Measurements from ENCODE around the gene UBE2Z. TPM values are rescaled to one million over a fixed set of nuclear protein-coding genes. Genes with fewer than 3 reads are reported as not detected.
A peak's percentile ranks its signal among the peaks of the same experiment; 100 is the strongest.
"Not testable (repeated sequence)": the region's sequence is repeated elsewhere in the genome, so short reads cannot be mapped to it uniquely, and the experiment has no call there.

UBE2Z gene
- total RNA-seq, 2 experiments from 2014 or later = 61.8 to 62.4 TPM

GRCh38 chr17:48928876-48929811 lies 20.9 kb downstream of the UBE2Z start:
- Mint-ChIP-seq H3K27me3 (ENCODE audit: low read depth) (no peaks in the 10 kb centered on the region), H3K27ac (peak overlapping the region; percentile 61), H3K9me3 (ENCODE audit: insufficient read depth) (no peaks in the 10 kb centered on the region), H3K4me3 (no peak overlapping the region), H3K36me3 (ENCODE audit: low read depth) (peaks cover 75% of the 10 kb centered on the region), H3K4me1 (ENCODE audit: low read depth) (peaks cover 3% of the 10 kb centered on the region)
- DNase-seq = no peak
- ChIA-PET CTCF (interaction anchor here (1.4 to 2.0 kb wide), 2 partner anchors 50 to 104 kb away, joined by 4 to 5 read pairs; no protein-coding TSS in a partner anchor), POLR2A (interaction anchor here (1.1 to 2.0 kb wide), 4 partner anchors 9 to 183 kb away, joined by 3 to 7 read pairs (median 3); no protein-coding TSS in a partner anchor)
- ATAC-seq = no peak

GRCh38 chr17:48929812-48930165 lies 21.6 kb downstream of the UBE2Z start:
- ChIA-PET CTCF (interaction anchor here (1.4 to 2.0 kb wide), 2 partner anchors 51 to 103 kb away, joined by 4 to 5 read pairs; no protein-coding TSS in a partner anchor), POLR2A (interaction anchor here (1.2 to 2.0 kb wide), 3 partner anchors 10 to 15 kb away, joined by 3 to 7 read pairs (median 3); no protein-coding TSS in a partner anchor)
- DNase-seq (no peak), ATAC-seq (no peak)
- Mint-ChIP-seq H3K4me1 (ENCODE audit: low read depth) (peaks cover 3% of the 10 kb centered on the region), H3K9me3 (ENCODE audit: insufficient read depth) (no peaks in the 10 kb centered on the region), H3K27ac (no peak overlapping the region), H3K36me3 (ENCODE audit: low read depth) (peaks cover 77% of the 10 kb centered on the region), H3K4me3 (no peak overlapping the region), H3K27me3 (ENCODE audit: low read depth) (no peaks in the 10 kb centered on the region)

GRCh38 chr17:48930435-48930873 lies 22.2 kb downstream of the UBE2Z start:
- ChIA-PET POLR2A (interaction anchor here (1.3 to 2.0 kb wide), 3 partner anchors 14 to 16 kb away, joined by 3 to 8 read pairs (median 7); partner anchors contain the start of gene SNF8), CTCF (interaction anchor here (0.7 to 2.0 kb wide), 3 partner anchors 46 to 102 kb away, joined by 4 to 5 read pairs (median 4); no protein-coding TSS in a partner anchor)
- H3K27ac Mint-ChIP-seq = no peak overlapping the region
- DNase-seq (no peak), ATAC-seq (no peak)
- H3K27me3 Mint-ChIP-seq (ENCODE audit: low read depth) = no peaks in the 10 kb centered on the region
- H3K4me1 Mint-ChIP-seq (ENCODE audit: low read depth) = peaks cover 3% of the 10 kb centered on the region
- peaks cover 74% of the 10 kb centered on the region for H3K36me3 Mint-ChIP-seq (ENCODE audit: low read depth)
- no peaks in the 10 kb centered on the region for H3K9me3 Mint-ChIP-seq (ENCODE audit: insufficient read depth)
- no peak overlapping the region for H3K4me3 Mint-ChIP-seq

GRCh38 chr17:48933035-48933434 lies 24.8 kb downstream of the UBE2Z start:
- Mint-ChIP-seq H3K4me1 (ENCODE audit: low read depth) (no peaks in the 10 kb centered on the region), H3K4me3 (no peak overlapping the region), H3K27ac (peak overlapping the region; percentile 46), H3K36me3 (ENCODE audit: low read depth) (peaks cover 69% of the 10 kb centered on the region), H3K9me3 (ENCODE audit: insufficient read depth) (no peaks in the 10 kb centered on the region), H3K27me3 (ENCODE audit: low read depth) (no peaks in the 10 kb centered on the region)
- no peak for DNase-seq
- no peak for ATAC-seq
- CTCF ChIA-PET = interaction anchor here (1.5 to 1.8 kb wide), 2 partner anchors 49 to 100 kb away, joined by 3 to 5 read pairs; no protein-coding TSS in a partner anchor
- POLR2A ChIA-PET = interaction anchor here (3.7 kb wide), 1 partner anchor 11 kb away, joined by 21 read pairs; the partner anchor contains the start of gene SNF8

DNA sequence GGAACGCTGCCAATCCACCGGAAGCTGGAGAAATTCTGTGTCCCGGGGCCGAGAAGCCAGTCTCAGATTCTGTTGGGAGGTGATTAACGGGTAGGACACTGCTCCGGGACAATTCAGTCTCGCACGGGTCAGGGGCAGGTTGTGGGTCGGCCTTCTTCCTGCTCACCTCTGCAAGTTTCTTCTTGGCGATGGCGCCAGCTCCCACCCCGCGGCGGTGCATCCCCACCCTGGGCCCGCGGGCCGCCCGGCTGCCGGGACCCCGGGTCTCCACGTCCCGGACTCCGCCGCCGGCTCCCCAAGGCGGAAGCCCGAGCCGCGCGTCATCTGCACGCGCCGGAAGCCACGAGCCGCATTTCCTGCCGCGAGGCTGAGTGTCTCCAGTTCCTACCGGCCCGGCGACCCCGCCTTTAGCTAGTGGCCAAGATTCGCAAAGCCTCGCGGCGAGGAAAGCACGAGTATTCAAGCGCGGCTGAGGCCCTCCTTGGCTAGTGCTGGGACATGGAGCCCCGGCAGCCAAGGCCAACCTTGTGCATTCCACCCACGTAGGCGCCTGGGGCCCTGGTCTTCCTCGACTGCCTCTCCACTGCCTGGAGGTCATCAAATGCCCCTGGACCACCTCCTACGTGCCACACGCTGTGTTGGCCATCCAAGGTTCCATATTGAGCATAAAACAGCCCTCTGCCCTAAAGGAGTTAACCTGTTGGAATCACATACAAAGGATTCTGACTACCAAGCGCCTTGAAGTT lies 36.5 kb downstream of the UBE2Z start, which contains the start of gene SNF8:
SNF8 (minus strand) TSS at position 328 of the 746 bp plus-strand sequence; CDS start at position 220, 108 bp downstream.
- ATAC-seq (peak; percentile 96), DNase-seq (peak; percentile 96)
- Mint-ChIP-seq H3K27ac (peak within 1 kb of the TSS; percentile 98), H3K27me3 (ENCODE audit: low read depth) (peaks cover 3% of the 10 kb centered on the region), H3K4me3 (peak within 1 kb of the TSS; percentile 96), H3K36me3 (ENCODE audit: low read depth) (peaks cover 12% of the 10 kb centered on the region), H3K9me3 (ENCODE audit: insufficient read depth) (no peaks in the 10 kb centered on the region), H3K4me1 (ENCODE audit: low read depth) (peaks cover 25% of the 10 kb centered on the region)
- CTCF ChIA-PET = interaction anchor here (0.6 kb wide), 2 partner anchors 61 to 88 kb away, joined by 3 to 4 read pairs; no protein-coding TSS in a partner anchor
- POLR2A ChIA-PET = interaction anchor here (0.5 to 2.4 kb wide), 14 partner anchors 8 to 649 kb away, joined by 3 to 21 read pairs (median 4); partner anchors contain the start of genes ATP5MC1 and UBE2Z

- H3K4me3 Mint-ChIP-seq = peak overlapping the region; percentile 96
Observed at GRCh38 chr17:48945261-48945651, 37.0 kb downstream of the UBE2Z start.

DNA sequence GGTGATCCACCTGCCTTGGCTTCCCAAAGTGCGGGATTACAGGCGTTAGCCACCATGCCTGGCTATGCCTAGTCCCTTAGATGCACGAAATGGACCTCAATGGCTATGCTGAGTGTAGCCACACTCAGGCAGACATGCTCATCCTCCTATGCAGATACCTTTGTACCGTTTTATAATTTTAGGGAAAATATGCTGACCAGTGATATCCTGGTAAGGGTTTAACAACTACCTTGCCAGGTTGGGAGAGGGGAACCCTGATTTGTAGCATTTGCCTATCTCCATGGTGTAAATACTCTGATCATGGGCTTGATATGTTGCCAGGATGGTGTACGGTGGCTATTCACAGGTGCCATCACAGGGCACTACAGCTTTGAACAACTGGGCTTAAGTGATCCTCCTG lies 43.4 kb downstream of the UBE2Z start:
- ChIA-PET CTCF (no interaction called here), POLR2A (no interaction called here)
- Mint-ChIP-seq H3K27ac (no peak overlapping the region), H3K4me3 (no peak overlapping the region), H3K9me3 (ENCODE audit: insufficient read depth) (no peaks in the 10 kb centered on the region), H3K36me3 (ENCODE audit: low read depth) (no peaks in the 10 kb centered on the region), H3K27me3 (ENCODE audit: low read depth) (peaks cover 8% of the 10 kb centered on the region), H3K4me1 (ENCODE audit: low read depth) (peaks cover under 1% of the 10 kb centered on the region)
- ATAC-seq = no peak
- DNase-seq = no peak

More at GRCh38 chr17:48945261-48945651, 37.0 kb downstream of the UBE2Z start:
- H3K27ac Mint-ChIP-seq = peak overlapping the region; percentile 98
- POLR2A ChIA-PET = interaction anchor here (0.6 to 2.4 kb wide), 11 partner anchors 9 to 650 kb away, joined by 3 to 21 read pairs (median 5); partner anchors contain the start of genes ATP5MC1 and UBE2Z
- H3K27me3 Mint-ChIP-seq (ENCODE audit: low read depth); ATAC-seq; H3K9me3 Mint-ChIP-seq (ENCODE audit: insufficient read depth); DNase-seq: not testable (repeated sequence)
- CTCF ChIA-PET = interaction anchor here (0.6 kb wide), 1 partner anchor 61 kb away, joined by 4 read pairs; no protein-coding TSS in a partner anchor
- H3K36me3 Mint-ChIP-seq (ENCODE audit: low read depth) = peaks cover 11% of the 10 kb centered on the region
- peaks cover 25% of the 10 kb centered on the region for H3K4me1 Mint-ChIP-seq (ENCODE audit: low read depth)

- Mint-ChIP-seq H3K27me3 (ENCODE audit: low read depth) (peaks cover 9% of the 10 kb centered on the region), H3K9me3 (ENCODE audit: insufficient read depth) (no peaks in the 10 kb centered on the region), H3K27ac (no peak overlapping the region), H3K4me3 (no peak overlapping the region), H3K4me1 (ENCODE audit: low read depth) (peaks cover 4% of the 10 kb centered on the region), H3K36me3 (ENCODE audit: low read depth) (no peaks in the 10 kb centered on the region)
- ChIA-PET CTCF (interaction anchor here (0.8 to 1.4 kb wide), 2 partner anchors 80 to 228 kb away, joined by 3 read pairs; no protein-coding TSS in a partner anchor), POLR2A (interaction anchor here (0.6 kb wide), 1 partner anchor 9 kb away, joined by 3 read pairs; the partner anchor contains the start of gene SNF8)
- DNase-seq (no peak), ATAC-seq (peak; percentile 33)
Observed at GRCh38 chr17:48952904-48953303, 44.7 kb downstream of the UBE2Z start.

DNA sequence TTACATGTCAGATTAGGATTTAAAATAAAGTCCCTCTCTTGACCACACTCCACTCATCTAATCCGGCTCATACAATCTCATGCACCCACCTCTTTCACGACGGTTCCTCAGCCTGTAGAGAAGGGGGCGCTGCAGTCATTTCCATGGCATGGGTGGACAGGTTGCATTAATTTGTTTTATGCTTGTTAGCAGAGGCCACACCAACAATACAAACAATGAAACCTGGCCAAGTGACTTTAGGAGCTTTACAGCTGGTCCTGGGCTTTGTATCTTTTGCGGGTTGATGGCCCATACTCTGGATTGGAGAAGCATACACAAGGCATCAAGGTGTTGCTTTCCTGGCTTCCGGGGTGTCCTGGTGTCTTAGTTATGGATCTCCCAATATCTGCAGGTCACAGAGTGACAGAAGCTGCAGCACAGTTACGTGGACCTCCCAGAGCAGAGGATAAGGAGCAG lies 46.1 kb downstream of the UBE2Z start:
- POLR2A ChIA-PET = interaction anchor here (0.6 to 1.5 kb wide), 2 partner anchors 9 to 177 kb away, joined by 5 to 6 read pairs; partner anchors contain the start of gene SNF8
- ATAC-seq (no peak), DNase-seq (no peak)
- H3K4me3 Mint-ChIP-seq = no peak overlapping the region
- H3K9me3 Mint-ChIP-seq (ENCODE audit: insufficient read depth) = no peaks in the 10 kb centered on the region
- no peak overlapping the region for H3K27ac Mint-ChIP-seq
- peaks cover 13% of the 10 kb centered on the region for H3K27me3 Mint-ChIP-seq (ENCODE audit: low read depth)
- H3K36me3 Mint-ChIP-seq (ENCODE audit: low read depth) = no peaks in the 10 kb centered on the region
- H3K4me1 Mint-ChIP-seq (ENCODE audit: low read depth) = peaks cover 4% of the 10 kb centered on the region
- CTCF ChIA-PET = interaction anchor here (1.3 kb wide), 1 partner anchor 78 kb away, joined by 3 read pairs; no protein-coding TSS in a partner anchor

DNA sequence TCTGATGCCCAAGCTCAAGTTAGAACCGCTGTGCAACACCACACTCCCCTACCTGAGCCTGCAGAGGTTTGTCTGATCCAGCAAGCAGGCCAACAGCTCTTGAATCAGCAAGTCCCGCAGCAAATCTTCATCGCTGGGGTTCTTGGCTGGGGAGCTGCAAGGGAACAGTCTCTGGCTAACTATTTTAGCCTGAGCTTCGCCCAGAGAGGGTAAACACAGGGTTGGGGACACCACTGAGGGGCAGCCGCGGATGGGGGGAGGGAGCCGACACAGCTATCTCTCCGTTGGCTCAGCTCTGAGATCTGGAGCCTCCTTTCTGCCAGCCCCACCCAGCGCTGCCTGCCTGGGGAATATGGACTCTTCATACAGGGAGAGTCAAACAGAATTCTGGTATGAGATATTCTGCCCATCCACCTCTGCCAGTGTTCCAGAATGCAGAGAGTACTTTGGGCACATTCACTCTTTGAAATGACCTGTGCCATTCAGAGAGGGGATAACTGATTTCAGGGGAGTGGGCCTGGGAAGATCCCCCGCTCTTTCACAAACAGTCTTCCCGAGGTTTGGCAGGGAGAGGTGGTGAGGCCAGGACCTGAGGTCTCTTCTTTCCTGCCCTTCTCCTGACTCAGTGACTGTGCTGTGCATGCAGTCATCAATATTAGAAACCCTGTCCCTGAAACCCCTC lies 52.8 kb downstream of the UBE2Z start:
- Mint-ChIP-seq H3K27me3 (ENCODE audit: low read depth) (peaks cover 26% of the 10 kb centered on the region), H3K27ac (no peak overlapping the region), H3K36me3 (ENCODE audit: low read depth) (no peaks in the 10 kb centered on the region), H3K9me3 (ENCODE audit: insufficient read depth) (no peaks in the 10 kb centered on the region), H3K4me1 (ENCODE audit: low read depth) (peaks cover 4% of the 10 kb centered on the region), H3K4me3 (no peak overlapping the region)
- ATAC-seq (no peak), DNase-seq (no peak)
- ChIA-PET CTCF (interaction anchor here (1.6 kb wide), 1 partner anchor 72 kb away, joined by 5 read pairs; no protein-coding TSS in a partner anchor), POLR2A (no interaction called here)
